Osteoblast (primary cell): ENCODE data around the gene PBX4. TPM values are rescaled to one million over a fixed set of nuclear protein-coding genes. Genes with fewer than 3 reads are reported as not detected.
A peak's percentile ranks its signal among the peaks of the same experiment; 100 is the strongest.

ENCODE experiments used
- DNase-seq: peaks from one replicate; pipeline ENCODE4 v3.0.0; 2011; ENCODE audit warnings: low spot score, mixed read lengths; ENCODE audit not compliant: insufficient read length; ENCODE audit errors: missing footprints
- H2AFZ ChIP-seq: 2 replicates; pipeline ENCODE4 v1.6.0; 2011; ENCODE audit warnings: mild to moderate bottlenecking, low read length
- H3K27ac ChIP-seq: 2 replicates; pipeline ENCODE4 v1.5.1; 2011; ENCODE audit warnings: mild to moderate bottlenecking, low read depth, low read length, moderate library complexity
- H3K27me3 ChIP-seq: 2 replicates; pipeline ENCODE4 v1.6.0; 2012; ENCODE audit warnings: mild to moderate bottlenecking, control low read depth, inconsistent platforms, low read length, moderate library complexity; ENCODE audit not compliant: insufficient read depth
- H3K36me3 ChIP-seq: 2 replicates; pipeline ENCODE4 v1.5.1; 2011; ENCODE audit warnings: mild to moderate bottlenecking, low read length, control low read depth, moderate library complexity; ENCODE audit not compliant: insufficient read depth
- H3K4me1 ChIP-seq: 2 replicates; pipeline ENCODE4 v1.5.1; 2011; ENCODE audit warnings: mild to moderate bottlenecking, low read length, control low read depth, moderate library complexity; ENCODE audit not compliant: insufficient read depth
- H3K4me2 ChIP-seq: 2 replicates; pipeline ENCODE4 v1.6.0; 2011; ENCODE audit warnings: mild to moderate bottlenecking, low read length; ENCODE audit not compliant: insufficient read depth
- H3K4me3 ChIP-seq: fragments of 200-600 bp; sonication (generic); 3 replicates; pipeline ENCODE4 v1.5.1; 2012; ENCODE audit warnings: mild to moderate bottlenecking, low read length, inconsistent platforms; ENCODE audit not compliant: insufficient read depth
- H3K79me2 ChIP-seq: 2 replicates; pipeline ENCODE4 v1.6.0; 2012; ENCODE audit warnings: mild to moderate bottlenecking, low read length, control low read depth, inconsistent platforms; ENCODE audit not compliant: insufficient read depth
- H3K9me3 ChIP-seq: 2 replicates; pipeline ENCODE4 v1.5.1; 2011; ENCODE audit warnings: low read depth, low read length, control low read depth
- H4K20me1 ChIP-seq: 2 replicates; pipeline ENCODE4 v1.6.0; 2012; ENCODE audit warnings: mild to moderate bottlenecking, low read length, control low read depth; ENCODE audit not compliant: insufficient read depth
- CTCF ChIP-seq: IDR thresholded peaks from 2 replicates; pipeline ENCODE4 v1.5.1; 2011; ENCODE audit warnings: mild to moderate bottlenecking, low read depth, low read length, moderate library complexity; ENCODE audit errors: extremely low read depth
- total RNA-seq: library from RNA; depleted of rRNA; stranded (reverse); fragments of >200 nt; gene quantifications from 2 replicates; pipeline ENCODE4 v1.2.3, GENCODE V29; 2012

PBX4 gene
- total RNA-seq, 1 donor: 0.36 TPM

GRCh38 chr19:19542507-19542906, 76.0 kb downstream of the PBX4 start:
- Histone ChIP-seq H2AFZ (no peak overlapping the region), H3K9me3 (no peaks in the 10 kb centered on the region)
- no peak for TF ChIP-seq CTCF

GRCh38 chr19:19541616-19542015, 76.9 kb downstream of the PBX4 start:
- Histone ChIP-seq H3K27me3 (peaks cover 14% of the 10 kb centered on the region), H4K20me1 (no peaks in the 10 kb centered on the region), H3K79me2 (no peaks in the 10 kb centered on the region), H2AFZ (no peak overlapping the region), H3K4me1 (peaks cover 11% of the 10 kb centered on the region), H3K4me2 (no peak overlapping the region), H3K9me3 (no peaks in the 10 kb centered on the region), H3K27ac (no peak overlapping the region), H3K4me3 (no peak overlapping the region), H3K36me3 (no peaks in the 10 kb centered on the region)
- no peak for TF ChIP-seq CTCF
- peak; percentile 81 for DNase-seq

More at GRCh38 chr19:19542507-19542906, 76.0 kb downstream of the PBX4 start:
- H3K4me2 ChIP-seq: no peak overlapping the region
- peak; percentile 87 for DNase-seq
- no peaks in the 10 kb centered on the region for H3K79me2 ChIP-seq
- H4K20me1 ChIP-seq: no peaks in the 10 kb centered on the region
- peaks cover 11% of the 10 kb centered on the region for H3K4me1 ChIP-seq
- no peaks in the 10 kb centered on the region for H3K36me3 ChIP-seq
- H3K27me3 ChIP-seq: peaks cover 14% of the 10 kb centered on the region
- H3K4me3 ChIP-seq: no peak overlapping the region
- no peak overlapping the region for H3K27ac ChIP-seq

GRCh38 chr19:19540715-19541515, 77.6 kb downstream of the PBX4 start:
- H3K4me3 ChIP-seq: no peak overlapping the region
- H3K4me2 ChIP-seq: no peak overlapping the region

More at GRCh38 chr19:19540715-19541515, 77.6 kb downstream of the PBX4 start:
- DNase-seq: peak; percentile 97
- Histone ChIP-seq H2AFZ (no peak overlapping the region), H3K9me3 (no peaks in the 10 kb centered on the region), H3K79me2 (no peaks in the 10 kb centered on the region), H3K4me1 (peaks cover 11% of the 10 kb centered on the region), H3K36me3 (no peaks in the 10 kb centered on the region), H3K27ac (no peak overlapping the region), H4K20me1 (no peaks in the 10 kb centered on the region), H3K27me3 (peaks cover 14% of the 10 kb centered on the region)
- no peak for TF ChIP-seq CTCF
